H1 (cell line): ENCODE results near the gene NEGR1. TPM values are rescaled to one million over a fixed set of nuclear protein-coding genes. Genes with fewer than 3 reads are reported as not detected.

Source experiments
- CTCF ChIA-PET: fragments of 300-600 bp; sonication (Branson Sonifier 250); formaldehyde crosslinking; loops from one replicate; lab custom pipeline; 2021; ENCODE audit not compliant: partially characterized antibody; lab: Charles Lee
- POLR2A ChIA-PET: fragments of 300-600 bp; sonication (Branson Sonifier 250); formaldehyde crosslinking; loops from one replicate; lab custom pipeline; 2021; ENCODE audit warnings: inconsistent platforms; ENCODE audit not compliant: partially characterized antibody; lab: Charles Lee
- DNase-seq, 2 experiments: peaks; one replicate each; pipeline versions ENCODE4 v3.0.0 to v3.0.0-alpha.2; 2010 to 2022; ENCODE audit warnings: low spot score in 2 of 2, low read depth in 1 of 2, mixed read lengths in 1 of 2
- FAIRE-seq: peaks from 2 replicates; lab custom pipeline; 2011; peaks lifted over from hg19 to GRCh38; lab: Jason Lieb, UNC
- H2AFZ ChIP-seq: 2 replicates; pipeline ENCODE4 v1.8.1; 2012; ENCODE audit warnings: low read length, inconsistent platforms
- H2AK5ac ChIP-seq: 2 replicates; pipeline ENCODE4 v1.6.1; 2013; ENCODE audit warnings: low read depth, low read length
- H2BK120ac ChIP-seq: replicated peaks from 2 replicates; pipeline ENCODE3; 2013; ENCODE audit warnings: low read depth, low read length, inconsistent platforms
- H2BK12ac ChIP-seq: 2 replicates; pipeline ENCODE4 v1.6.1; 2013; ENCODE audit warnings: low read depth, low read length
- H2BK15ac ChIP-seq: 2 replicates; pipeline ENCODE4 v1.6.1; 2013; ENCODE audit warnings: low read length
- H2BK20ac ChIP-seq: 2 replicates; pipeline ENCODE4 v1.6.1; 2013; ENCODE audit warnings: low read length
- H2BK5ac ChIP-seq: 2 replicates; pipeline ENCODE4 v1.6.1; 2013; ENCODE audit warnings: low read depth, low read length
- H3K14ac ChIP-seq: 2 replicates; pipeline ENCODE4 v1.6.1; 2013; ENCODE audit warnings: inconsistent platforms; ENCODE audit not compliant: insufficient read length
- H3K18ac ChIP-seq: 2 replicates; pipeline ENCODE4 v1.6.1; 2013; ENCODE audit warnings: low read length; ENCODE audit errors: extremely low read depth
- H3K23ac ChIP-seq: 2 replicates; pipeline ENCODE4 v1.6.1; 2013; ENCODE audit warnings: inconsistent platforms; ENCODE audit not compliant: insufficient read length
- H3K23me2 ChIP-seq: 2 replicates; pipeline ENCODE4 v1.6.1; 2013; ENCODE audit warnings: low read depth, low read length
- H3K27ac ChIP-seq: 2 replicates; pipeline ENCODE4 v1.6.1; 2011; ENCODE audit warnings: low read depth, low read length, inconsistent platforms
- H3K27me3 ChIP-seq, 4 experiments: replicated peaks in 1 of 4; 1 replicate in 1 of 4; 2 replicates in 3 of 4; pipeline versions ENCODE4 v1.6.1 to v1.8.1; 2011 to 2013; ENCODE audit warnings: low read length in 3 of 4, mild to moderate bottlenecking in 3 of 4, inconsistent platforms in 2 of 4, mixed read lengths in 2 of 4, moderate library complexity in 1 of 4; ENCODE audit not compliant: control insufficient read depth in 3 of 4, insufficient read depth in 3 of 4; ENCODE audit errors: extremely low read depth in 1 of 4
- H3K36me3 ChIP-seq, 4 experiments: 2 replicates each; pipeline versions ENCODE4 v1.6.1 to v1.8.1; 2011 to 2013; ENCODE audit warnings: mild to moderate bottlenecking in 4 of 4, low read length in 3 of 4, moderate library complexity in 2 of 4, control low read depth in 1 of 4, inconsistent platforms in 1 of 4; ENCODE audit not compliant: insufficient read depth in 4 of 4, control insufficient read depth in 2 of 4
- H3K4ac ChIP-seq: replicated peaks from 2 replicates; pipeline ENCODE3; 2013; ENCODE audit warnings: low read length, low read depth, mixed read lengths, inconsistent platforms; ENCODE audit not compliant: insufficient read length
- H3K4me1 ChIP-seq, 4 experiments: replicated peaks in 1 of 4; 1 replicate in 1 of 4; 2 replicates in 3 of 4; pipeline versions ENCODE4 v1.6.1 to v1.8.1; 2011 to 2013; ENCODE audit warnings: low read length in 3 of 4, inconsistent platforms in 2 of 4, mixed read lengths in 1 of 4; ENCODE audit not compliant: insufficient read depth in 4 of 4, control insufficient read depth in 3 of 4
- H3K4me2 ChIP-seq, 2 experiments: 2 replicates each; pipeline versions ENCODE4 v1.6.1 to v1.8.1; 2011 to 2013; ENCODE audit warnings: low read depth in 2 of 2, low read length in 2 of 2, control low read depth in 1 of 2, inconsistent platforms in 1 of 2, mild to moderate bottlenecking in 1 of 2; ENCODE audit not compliant: insufficient read depth in 1 of 2
- H3K4me3 ChIP-seq, 4 experiments: fragments of 200-600, 300-600 bp in 1 of 4; sonication (generic), shearing (Covaris generic), sonication (Bioruptor Twin) in 1 of 4; 2 replicates each; pipeline versions ENCODE4 v1.5.1 to v1.8.1; 2011 to 2016; ENCODE audit warnings: low read length in 4 of 4, low read depth in 3 of 4, control low read depth in 2 of 4, inconsistent platforms in 2 of 4, mild to moderate bottlenecking in 2 of 4, mixed read lengths in 1 of 4, moderate library complexity in 1 of 4; ENCODE audit not compliant: insufficient read depth in 2 of 4; ENCODE audit errors: extremely low read depth in 1 of 4
- H3K56ac ChIP-seq: replicated peaks from 2 replicates; pipeline ENCODE3; 2013; ENCODE audit warnings: low read depth, mild to moderate bottlenecking, mixed read lengths, low read length, inconsistent platforms; ENCODE audit not compliant: insufficient read length
- H3K79me1 ChIP-seq: 2 replicates; pipeline ENCODE4 v1.6.1; 2013; ENCODE audit warnings: low read depth, low read length, control low read depth
- H3K79me2 ChIP-seq, 2 experiments: 2 replicates each; pipeline versions ENCODE4 v1.6.1 to v1.8.1; 2012 to 2013; ENCODE audit warnings: low read length in 2 of 2, mild to moderate bottlenecking in 2 of 2, inconsistent platforms in 1 of 2; ENCODE audit not compliant: insufficient read depth in 2 of 2, control insufficient read depth in 1 of 2
- H3K9ac ChIP-seq, 4 experiments: replicated peaks in 1 of 4; 1 replicate in 1 of 4; 2 replicates in 3 of 4; pipeline versions ENCODE4 v1.6.1 to v1.8.1; 2011 to 2013; ENCODE audit warnings: low read depth in 3 of 4, low read length in 3 of 4, control low read depth in 2 of 4, mild to moderate bottlenecking in 2 of 4, moderate library complexity in 2 of 4, inconsistent platforms in 1 of 4; ENCODE audit errors: extremely low read depth in 1 of 4
- H3K9me3 ChIP-seq, 2 experiments: 2 replicates each; pipeline versions ENCODE4 v1.6.1 to v1.8.1; 2012 to 2013; ENCODE audit warnings: mild to moderate bottlenecking in 2 of 2, moderate library complexity in 2 of 2, control low read depth in 1 of 2, inconsistent platforms in 1 of 2, low read depth in 1 of 2, low read length in 1 of 2, mixed read lengths in 1 of 2; ENCODE audit not compliant: insufficient read depth in 2 of 2
- H4K20me1 ChIP-seq, 2 experiments: replicated peaks in 1 of 2; 2 replicates each; pipeline versions ENCODE3 to v1.8.1; 2011 to 2013; ENCODE audit warnings: inconsistent platforms in 2 of 2, low read length in 2 of 2, mild to moderate bottlenecking in 1 of 2; ENCODE audit not compliant: insufficient read depth in 2 of 2, control insufficient read depth in 1 of 2
- H4K5ac ChIP-seq: 2 replicates; pipeline ENCODE4 v1.6.1; 2013; ENCODE audit warnings: low read length, low read depth, mixed read lengths, inconsistent platforms; ENCODE audit not compliant: insufficient read length
- H4K8ac ChIP-seq: 2 replicates; pipeline ENCODE4 v1.8.0; 2013; ENCODE audit warnings: mild to moderate bottlenecking, moderate library complexity, low read length, inconsistent platforms; ENCODE audit not compliant: insufficient read depth; ENCODE audit errors: extremely low read depth
- H4K91ac ChIP-seq: replicated peaks from 2 replicates; pipeline ENCODE3; 2013; ENCODE audit warnings: low read length, mixed read lengths, inconsistent platforms; ENCODE audit not compliant: insufficient read length
- CBX5 ChIP-seq: fragments of 300-800, 300-1000 bp; sonication (generic); IDR thresholded peaks from 2 replicates; pipeline ENCODE4 v1.7.1; 2016; ENCODE audit warnings: antibody characterized with exemption, low read length, low read depth
- CHD2 ChIP-seq: IDR thresholded peaks from 2 replicates; pipeline ENCODE4 v1.6.1; 2012; ENCODE audit warnings: low read length, improper control_type of control experiment
- CREB1 ChIP-seq: IDR thresholded peaks from 2 replicates; pipeline ENCODE4 v1.6.1; 2012; ENCODE audit warnings: inconsistent platforms
- CTBP2 ChIP-seq: IDR thresholded peaks from 2 replicates; pipeline ENCODE4 v1.7.0; 2011; ENCODE audit warnings: borderline replicate concordance, mild to moderate bottlenecking, moderate library complexity, mixed read lengths, low read length; ENCODE audit not compliant: insufficient read depth, insufficient read length
- JUN ChIP-seq: IDR thresholded peaks from 2 replicates; pipeline ENCODE4 v1.6.1; 2011; ENCODE audit warnings: low read depth, mild to moderate bottlenecking, improper control_type of control experiment, low read length
- KDM4A ChIP-seq: IDR thresholded peaks from one replicate; pipeline ENCODE4 v1.7.1; 2012; ENCODE audit warnings: low read depth, mild to moderate bottlenecking, moderate library complexity, low read length, inconsistent platforms; ENCODE audit not compliant: severe bottlenecking
- KDM5A ChIP-seq: fragments of 200-600 bp; IDR thresholded peaks from 2 replicates; pipeline ENCODE4 v1.7.1; 2012; ENCODE audit warnings: mild to moderate bottlenecking, low read length, inconsistent platforms, mixed read lengths
- POLR2AphosphoS5 ChIP-seq: IDR thresholded peaks from 2 replicates; pipeline ENCODE4 v1.6.1; 2011; ENCODE audit warnings: low read depth, low read length
- RBBP5 ChIP-seq: IDR thresholded peaks from 2 replicates; pipeline ENCODE4 v1.7.1; 2012; ENCODE audit warnings: low read depth, mild to moderate bottlenecking, inconsistent platforms, low read length, moderate library complexity, borderline replicate concordance
- SAP30 ChIP-seq: fragments of 300-600 bp; sonication (generic); IDR thresholded peaks from 2 replicates; pipeline ENCODE4 v1.7.1; 2012; ENCODE audit warnings: low read length, moderate library complexity, mild to moderate bottlenecking, inconsistent platforms; ENCODE audit not compliant: insufficient read depth, insufficient replicate concordance
- SIX5 ChIP-seq: IDR thresholded peaks from 2 replicates; pipeline ENCODE4 v1.6.1; 2011; ENCODE audit warnings: mild to moderate bottlenecking, low read depth, low read length
- TCF12 ChIP-seq: IDR thresholded peaks from 2 replicates; pipeline ENCODE4 v1.6.1; 2011; ENCODE audit warnings: low read depth, mild to moderate bottlenecking, low read length
- YY1 ChIP-seq: IDR thresholded peaks from 2 replicates; pipeline ENCODE4 v1.6.1; 2011; ENCODE audit warnings: low read depth, mild to moderate bottlenecking, low read length
- polyA plus RNA-seq, 7 experiments: library from polyadenylated mRNA; depleted of rRNA in 3 of 7; stranded (reverse) in 5 of 7; unstranded in 2 of 7; fragments of >200 nt in 5 of 7; fragments of 200-250 nt in 2 of 7; gene quantifications; 1 replicate in 5 of 7; 2 replicates in 1 of 7; 4 replicates in 1 of 7; pipeline versions ENCODE4 v1.2.1 to v1.2.3, GENCODE V29; 2011 to 2013; ENCODE audit warnings: missing spikeins in 2 of 7, mixed read lengths in 2 of 7
- total RNA-seq: library from RNA; stranded (reverse); fragmentation: NEBNext Ultra II Directional; extraction: Animal tissue kit (Norgen Biotek cat#: 25700); gene quantifications from 2 replicates; pipeline ENCODE4 v1.2.1, GENCODE V29; 2021
- TF ChIP-seq, protein P1 (sequence below): IDR thresholded peaks from 2 replicates; pipeline ENCODE4 v1.6.1; 2011; ENCODE audit warnings: low read depth, mild to moderate bottlenecking, low read length; ENCODE audit not compliant: insufficient read depth
- TF ChIP-seq, protein P2 (sequence below): IDR thresholded peaks from 2 replicates; pipeline ENCODE4 v1.6.1; 2011; ENCODE audit warnings: low read length, improper control_type of control experiment

NEGR1 gene
- total and polyA plus RNA-seq, 2 of the 8 experiments (the other 6 are each of a cell fraction or from before 2014, with no cell fraction given): 0.71 to 1.3 TPM

DNA sequence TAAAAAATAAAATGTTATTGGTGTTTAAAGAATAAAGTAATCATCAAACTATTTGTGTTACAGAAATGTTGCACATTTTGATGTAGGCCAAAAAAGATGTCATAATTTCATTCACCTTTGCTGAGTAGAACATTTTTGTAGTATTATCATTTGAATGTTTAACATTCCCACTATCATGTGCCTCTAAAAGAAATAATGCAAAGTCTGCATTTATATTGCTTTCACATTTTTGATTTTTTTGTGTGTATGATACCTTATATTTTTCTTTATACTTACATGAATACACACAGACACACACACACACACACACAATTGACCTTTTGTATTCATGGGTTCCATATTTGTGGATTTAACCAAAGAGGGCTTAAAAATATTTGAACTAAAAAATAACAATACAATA, 657.3 kb downstream of the NEGR1 start:
- Histone ChIP-seq H3K18ac (no peak overlapping the region), H3K4me2 (no peak overlapping the region), H3K4ac (no peak overlapping the region), H3K4me3 (no peak overlapping the region), H4K20me1 (no peaks in the 10 kb centered on the region), H2BK120ac (no peak overlapping the region), H3K23me2 (no peaks in the 10 kb centered on the region), H2AK5ac (no peak overlapping the region), H2BK5ac (no peak overlapping the region), H4K8ac (no peak overlapping the region), H3K36me3 (no peaks in the 10 kb centered on the region), H3K27me3 (no peaks in the 10 kb centered on the region), H3K14ac (no peak overlapping the region), H4K5ac (no peak overlapping the region), H2BK20ac (no peak overlapping the region), H3K9ac (no peak overlapping the region), H3K23ac (no peak overlapping the region), H3K9me3 (peaks cover 0 to 3% of the 10 kb centered on the region in 2 experiments; a peak in 1 of 4 replicates), H2BK15ac (no peak overlapping the region), H3K79me1 (no peaks in the 10 kb centered on the region), H3K79me2 (no peaks in the 10 kb centered on the region), H3K56ac (no peak overlapping the region), H3K27ac (no peak overlapping the region), H2AFZ (no peak overlapping the region), H3K4me1 (no peaks in the 10 kb centered on the region), H4K91ac (no peak overlapping the region), H2BK12ac (no peak overlapping the region)
- CTCF ChIA-PET: no interaction called here
- POLR2A ChIA-PET: no interaction called here
- no peak for FAIRE-seq
- no peak for DNase-seq
- TF ChIP-seq RBBP5 (no peak), JUN (no peak), SAP30 (no peak), POLR2AphosphoS5 (no peak), KDM4A (no peak), SIX5 (no peak), KDM5A (no peak), CREB1 (no peak), CHD2 (no peak), CBX5 (no peak), TCF12 (no peak), CTBP2 (no peak), YY1 (no peak)
- TF ChIP-seq, protein P1, sequence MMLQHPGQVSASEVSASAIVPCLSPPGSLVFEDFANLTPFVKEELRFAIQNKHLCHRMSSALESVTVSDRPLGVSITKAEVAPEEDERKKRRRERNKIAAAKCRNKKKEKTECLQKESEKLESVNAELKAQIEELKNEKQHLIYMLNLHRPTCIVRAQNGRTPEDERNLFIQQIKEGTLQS: no peak
- TF ChIP-seq, protein P2, sequence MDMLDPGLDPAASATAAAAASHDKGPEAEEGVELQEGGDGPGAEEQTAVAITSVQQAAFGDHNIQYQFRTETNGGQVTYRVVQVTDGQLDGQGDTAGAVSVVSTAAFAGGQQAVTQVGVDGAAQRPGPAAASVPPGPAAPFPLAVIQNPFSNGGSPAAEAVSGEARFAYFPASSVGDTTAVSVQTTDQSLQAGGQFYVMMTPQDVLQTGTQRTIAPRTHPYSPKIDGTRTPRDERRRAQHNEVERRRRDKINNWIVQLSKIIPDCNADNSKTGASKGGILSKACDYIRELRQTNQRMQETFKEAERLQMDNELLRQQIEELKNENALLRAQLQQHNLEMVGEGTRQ: no peak
